Stimulated activated CD8-positive, alpha-beta memory T cell treated with anti-CD3 and anti-CD28 coated beads, Interleukin-4, amount 100 ng/mL, for 1 hour (primary cell): ENCODE results near the gene ZNF500.

Source experiments
- DNase-seq, 2 donors: peaks; one replicate each; pipeline ENCODE4 v3.0.0-alpha.2; 2020; ENCODE audit warnings: low read depth in 2 of 2, low spot score in 1 of 2

ZNF500 gene

DNA sequence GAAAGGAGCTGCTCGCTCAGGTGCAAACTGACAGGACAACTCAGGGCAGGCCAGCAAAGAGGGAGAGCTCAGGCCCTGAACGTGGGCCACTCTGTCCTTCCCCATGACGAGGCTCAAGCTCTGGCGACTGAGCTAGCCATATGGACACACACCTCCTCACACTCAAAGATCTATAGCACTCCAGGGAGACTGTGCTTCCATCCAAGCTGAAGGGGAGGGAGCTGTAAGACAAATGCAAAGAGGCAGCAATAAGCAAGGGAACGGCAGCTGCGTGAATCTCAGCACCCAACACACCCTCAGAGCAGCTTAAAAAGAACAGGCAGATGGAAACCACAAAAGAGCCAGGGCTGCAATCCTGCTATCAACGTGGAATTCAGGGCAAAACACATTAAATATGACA is 60.1 kb downstream of the ZNF500 start:
- no peak for DNase-seq

DNA sequence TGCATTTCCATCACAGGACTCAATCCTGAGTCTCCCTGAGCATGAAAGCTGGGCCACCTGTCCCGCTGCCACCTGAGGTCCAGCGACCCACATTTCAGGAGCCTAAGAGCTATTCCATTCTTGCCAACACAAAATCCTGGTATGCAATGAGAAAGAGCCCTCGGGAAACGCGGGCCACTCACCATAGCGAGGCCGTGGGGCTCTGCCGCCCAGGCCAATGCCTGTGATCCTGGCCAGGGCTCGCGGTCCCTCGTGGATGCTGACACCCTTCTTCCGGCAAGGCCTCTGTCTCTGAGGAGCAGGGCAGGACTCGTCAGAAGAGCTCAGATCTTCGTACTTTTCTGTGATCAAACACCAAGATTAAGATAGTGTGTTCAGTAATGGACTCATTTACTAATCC is 62.0 kb downstream of the ZNF500 start:
- DNase-seq = no peak

DNA sequence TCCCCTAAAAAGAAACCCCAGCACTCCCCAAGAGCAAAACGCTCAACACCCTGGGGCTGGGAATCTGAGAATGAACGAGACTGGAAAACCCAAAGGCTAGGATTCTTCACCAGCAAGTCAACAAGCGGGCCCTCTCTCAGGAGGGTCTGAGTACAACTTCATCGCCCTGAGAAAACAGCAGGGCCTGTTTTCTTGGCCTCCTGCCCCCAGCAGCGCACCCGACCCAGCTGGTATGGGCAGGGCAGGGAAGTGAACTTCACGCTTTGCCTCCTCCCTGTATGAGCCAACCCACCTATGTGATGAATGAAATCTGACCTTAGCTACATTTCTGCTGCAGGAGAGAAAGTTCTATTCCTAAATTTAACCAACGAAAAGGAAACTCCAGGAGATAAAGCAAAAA is 62.5 kb downstream of the ZNF500 start:
- DNase-seq = no peak

DNA sequence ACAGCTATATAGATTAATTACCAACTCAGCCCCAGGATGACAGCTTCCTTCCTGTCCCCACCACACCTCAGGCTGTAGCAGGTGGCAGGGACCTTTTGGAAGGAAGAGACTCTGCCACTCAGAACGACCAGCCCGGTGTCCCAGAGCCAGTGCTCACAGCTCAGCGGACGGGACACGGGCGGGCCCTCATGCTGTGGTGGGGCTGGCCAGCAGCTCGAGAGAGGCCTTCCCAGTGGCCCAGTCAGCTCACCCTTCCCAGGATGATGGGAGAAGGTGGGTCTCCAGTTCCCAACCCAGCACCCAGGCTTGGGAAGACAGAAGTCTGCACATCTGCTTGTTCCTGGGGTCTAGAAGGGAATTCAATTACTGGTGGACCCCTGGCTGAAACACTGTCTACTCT is 63.1 kb downstream of the ZNF500 start:
- no peak for DNase-seq

DNA sequence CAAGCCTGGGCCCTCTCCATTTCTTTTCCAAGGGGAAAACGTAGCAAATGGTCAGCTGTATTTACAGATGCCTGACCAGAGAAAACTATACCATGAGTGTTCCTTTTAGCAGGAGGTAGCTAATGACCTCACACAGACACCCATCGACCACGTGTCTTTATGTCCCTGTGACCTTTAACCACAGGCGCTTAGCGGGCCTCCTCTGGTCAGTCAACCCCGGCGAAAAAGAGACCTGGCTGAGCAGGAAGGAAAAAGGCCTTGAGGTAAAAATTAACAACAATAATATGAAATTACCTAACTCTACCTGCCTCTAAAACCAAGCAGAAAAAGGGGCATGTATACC is 64.5 kb downstream of the ZNF500 start:
- no peak for DNase-seq

DNA sequence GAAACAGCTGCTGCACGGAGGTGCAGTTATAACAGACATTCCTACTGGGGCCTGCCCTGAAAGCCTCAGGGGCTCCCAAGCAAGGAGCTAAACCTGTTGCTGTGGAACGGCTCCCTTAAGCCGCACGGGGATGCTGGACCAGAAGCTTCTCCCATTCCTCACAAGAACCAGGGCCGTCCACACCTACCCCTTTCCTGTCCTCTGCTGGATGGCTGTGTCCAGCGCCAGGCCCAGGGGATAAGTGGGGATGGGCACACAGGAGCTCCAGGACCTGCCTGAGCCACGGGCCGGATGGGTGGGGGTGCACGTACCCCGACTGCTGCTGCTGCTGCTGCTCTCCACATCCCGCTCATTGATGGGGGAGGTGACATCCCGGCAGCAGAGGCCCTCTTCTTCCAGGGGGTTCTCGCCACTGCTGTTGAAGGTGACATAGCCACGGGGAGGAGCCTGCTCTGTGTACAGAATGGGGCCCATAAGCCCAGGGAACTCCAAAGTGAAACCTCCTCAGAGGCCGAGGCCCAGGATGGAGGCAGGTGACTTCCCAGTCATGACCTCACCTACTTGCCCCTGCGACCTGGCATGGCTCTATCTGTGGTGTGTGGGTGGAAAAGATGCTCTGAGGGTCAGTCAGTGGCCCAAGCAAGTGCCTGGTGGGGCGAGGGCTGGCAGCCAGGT is 65.0 kb downstream of the ZNF500 start:
- DNase-seq = no peak

DNA sequence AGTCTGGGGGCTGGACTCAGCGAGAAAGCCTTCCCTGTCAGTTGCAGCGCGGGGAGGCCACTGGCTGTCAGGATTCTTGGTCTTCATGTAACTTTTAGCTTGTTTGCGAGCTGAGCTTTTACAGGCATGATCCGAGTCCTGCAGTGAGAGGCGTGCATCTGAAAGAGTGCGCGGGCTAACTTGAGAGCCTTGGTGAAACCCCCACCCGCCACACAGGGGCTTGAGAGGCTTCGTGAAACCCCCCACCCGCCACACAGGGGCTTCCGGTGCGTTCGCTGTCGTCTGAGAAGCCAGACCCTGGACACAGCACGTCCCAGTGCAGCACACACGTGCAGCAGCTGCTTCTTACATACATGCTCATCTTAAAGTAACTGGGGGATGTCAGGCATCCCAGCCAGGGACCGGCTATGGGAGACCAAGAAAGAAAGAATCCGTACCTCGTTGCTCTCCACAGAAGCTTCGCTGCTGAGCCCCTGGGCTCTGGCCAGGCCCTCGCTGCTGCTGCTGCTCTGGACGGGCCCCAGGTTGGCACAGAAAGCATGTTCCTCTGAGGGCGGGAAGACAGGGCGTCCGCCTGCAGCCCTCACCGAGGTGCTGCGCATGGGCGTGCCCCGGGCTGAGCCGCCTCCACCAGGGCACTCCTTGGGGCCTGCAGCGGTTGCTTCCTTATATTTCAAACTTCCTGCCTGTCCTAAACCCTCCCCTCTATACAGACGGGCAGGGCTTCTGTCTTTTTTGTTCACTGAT is 65.8 kb downstream of the ZNF500 start:
- DNase-seq = no peak

DNA sequence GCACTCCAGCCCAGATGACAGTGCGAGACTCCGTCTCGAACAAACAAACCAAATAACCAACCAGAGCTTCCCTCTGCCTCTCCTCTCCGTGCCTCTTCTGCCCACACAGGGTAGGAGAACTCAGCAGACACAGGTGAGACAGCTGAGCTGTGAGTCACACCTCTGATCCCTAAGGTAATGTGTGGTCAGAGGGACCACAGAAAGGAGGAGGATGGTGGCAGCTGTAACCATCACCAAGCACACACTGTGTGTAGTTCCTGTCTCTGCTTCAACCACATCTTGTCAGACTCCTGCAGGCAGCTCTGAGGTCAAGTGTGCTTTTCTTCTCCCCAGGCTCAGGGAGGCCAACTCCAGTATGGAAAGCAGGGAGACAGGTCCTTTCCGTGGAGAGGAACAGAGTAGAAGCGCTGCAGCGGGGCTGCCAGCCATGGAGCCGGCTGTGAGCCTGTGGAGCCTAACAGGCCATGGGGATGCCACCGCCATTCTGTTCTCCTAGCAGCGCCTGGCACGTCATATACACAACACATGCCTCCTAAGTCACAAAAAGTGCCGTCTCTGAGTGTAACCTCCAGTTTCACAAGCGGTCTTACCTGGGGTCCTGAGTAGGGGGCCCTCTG is 66.5 kb downstream of the ZNF500 start:
- DNase-seq = no peak

DNA sequence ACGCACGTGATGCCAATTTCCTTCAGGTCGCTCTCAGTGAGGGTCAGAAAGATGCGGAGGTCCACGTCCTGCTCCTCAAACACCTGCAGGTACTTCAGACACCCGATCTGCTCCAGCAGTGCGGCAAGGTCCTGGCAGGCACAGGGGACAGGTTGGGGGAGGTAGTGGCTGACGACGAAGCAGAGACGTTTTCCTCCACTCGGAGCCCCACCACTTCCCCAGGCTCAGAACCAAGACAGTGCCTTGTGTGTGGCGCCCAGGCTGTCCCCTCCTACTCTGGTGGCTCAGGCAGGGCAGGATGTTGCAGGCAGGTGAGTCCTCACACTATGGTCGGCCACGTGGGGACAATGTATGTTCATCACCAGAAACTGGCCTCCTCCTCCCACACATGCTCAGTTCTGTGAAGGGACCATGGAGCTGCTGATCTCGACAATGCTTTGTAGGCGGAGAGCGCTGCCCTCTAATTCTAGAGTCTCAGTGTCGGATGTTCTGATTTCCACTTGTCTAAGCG is 67.9 kb downstream of the ZNF500 start:
- DNase-seq = no peak

DNA sequence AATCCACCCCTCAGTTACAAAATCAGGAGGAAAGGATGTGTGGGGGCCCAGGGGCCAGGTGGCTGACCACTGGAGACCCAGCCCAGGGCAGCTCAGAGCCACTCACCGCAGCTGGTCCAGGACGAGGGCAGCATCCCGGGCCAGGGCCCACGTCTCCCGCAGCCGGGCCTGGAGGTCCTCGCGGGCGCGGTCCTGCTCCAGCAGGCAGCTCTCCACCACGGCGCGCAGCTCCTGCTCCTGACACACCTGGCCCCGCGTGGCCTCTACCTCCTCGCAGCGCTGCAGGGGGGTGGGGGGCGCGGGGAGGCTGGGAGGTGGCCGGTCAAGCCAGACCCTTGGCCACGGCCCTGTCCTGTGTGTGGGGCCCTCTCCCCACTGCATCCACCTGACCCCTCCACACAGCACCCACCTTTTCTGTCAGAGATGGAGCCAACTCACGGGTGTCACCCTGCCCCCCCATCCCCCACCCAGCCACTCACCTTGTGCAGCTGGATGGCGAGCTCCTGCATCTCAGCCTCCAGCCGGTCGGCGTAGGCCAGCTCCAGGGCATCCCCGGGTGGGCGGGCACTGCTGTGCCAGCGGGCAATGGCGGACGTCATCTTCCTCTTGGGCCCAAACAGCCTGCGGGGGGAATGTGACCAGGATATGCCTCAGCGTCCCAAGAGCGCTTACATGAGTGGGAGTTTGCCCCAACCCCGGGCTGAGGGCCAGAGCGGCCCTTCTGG is 68.5 kb downstream of the ZNF500 start:
- no peak for DNase-seq
